Measurements from ENCODE around the gene KIF20B.

KIF20B gene, protein sequence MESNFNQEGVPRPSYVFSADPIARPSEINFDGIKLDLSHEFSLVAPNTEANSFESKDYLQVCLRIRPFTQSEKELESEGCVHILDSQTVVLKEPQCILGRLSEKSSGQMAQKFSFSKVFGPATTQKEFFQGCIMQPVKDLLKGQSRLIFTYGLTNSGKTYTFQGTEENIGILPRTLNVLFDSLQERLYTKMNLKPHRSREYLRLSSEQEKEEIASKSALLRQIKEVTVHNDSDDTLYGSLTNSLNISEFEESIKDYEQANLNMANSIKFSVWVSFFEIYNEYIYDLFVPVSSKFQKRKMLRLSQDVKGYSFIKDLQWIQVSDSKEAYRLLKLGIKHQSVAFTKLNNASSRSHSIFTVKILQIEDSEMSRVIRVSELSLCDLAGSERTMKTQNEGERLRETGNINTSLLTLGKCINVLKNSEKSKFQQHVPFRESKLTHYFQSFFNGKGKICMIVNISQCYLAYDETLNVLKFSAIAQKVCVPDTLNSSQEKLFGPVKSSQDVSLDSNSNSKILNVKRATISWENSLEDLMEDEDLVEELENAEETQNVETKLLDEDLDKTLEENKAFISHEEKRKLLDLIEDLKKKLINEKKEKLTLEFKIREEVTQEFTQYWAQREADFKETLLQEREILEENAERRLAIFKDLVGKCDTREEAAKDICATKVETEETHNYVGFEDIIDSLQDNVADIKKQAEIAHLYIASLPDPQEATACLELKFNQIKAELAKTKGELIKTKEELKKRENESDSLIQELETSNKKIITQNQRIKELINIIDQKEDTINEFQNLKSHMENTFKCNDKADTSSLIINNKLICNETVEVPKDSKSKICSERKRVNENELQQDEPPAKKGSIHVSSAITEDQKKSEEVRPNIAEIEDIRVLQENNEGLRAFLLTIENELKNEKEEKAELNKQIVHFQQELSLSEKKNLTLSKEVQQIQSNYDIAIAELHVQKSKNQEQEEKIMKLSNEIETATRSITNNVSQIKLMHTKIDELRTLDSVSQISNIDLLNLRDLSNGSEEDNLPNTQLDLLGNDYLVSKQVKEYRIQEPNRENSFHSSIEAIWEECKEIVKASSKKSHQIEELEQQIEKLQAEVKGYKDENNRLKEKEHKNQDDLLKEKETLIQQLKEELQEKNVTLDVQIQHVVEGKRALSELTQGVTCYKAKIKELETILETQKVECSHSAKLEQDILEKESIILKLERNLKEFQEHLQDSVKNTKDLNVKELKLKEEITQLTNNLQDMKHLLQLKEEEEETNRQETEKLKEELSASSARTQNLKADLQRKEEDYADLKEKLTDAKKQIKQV (N-terminal part only)

DNA sequence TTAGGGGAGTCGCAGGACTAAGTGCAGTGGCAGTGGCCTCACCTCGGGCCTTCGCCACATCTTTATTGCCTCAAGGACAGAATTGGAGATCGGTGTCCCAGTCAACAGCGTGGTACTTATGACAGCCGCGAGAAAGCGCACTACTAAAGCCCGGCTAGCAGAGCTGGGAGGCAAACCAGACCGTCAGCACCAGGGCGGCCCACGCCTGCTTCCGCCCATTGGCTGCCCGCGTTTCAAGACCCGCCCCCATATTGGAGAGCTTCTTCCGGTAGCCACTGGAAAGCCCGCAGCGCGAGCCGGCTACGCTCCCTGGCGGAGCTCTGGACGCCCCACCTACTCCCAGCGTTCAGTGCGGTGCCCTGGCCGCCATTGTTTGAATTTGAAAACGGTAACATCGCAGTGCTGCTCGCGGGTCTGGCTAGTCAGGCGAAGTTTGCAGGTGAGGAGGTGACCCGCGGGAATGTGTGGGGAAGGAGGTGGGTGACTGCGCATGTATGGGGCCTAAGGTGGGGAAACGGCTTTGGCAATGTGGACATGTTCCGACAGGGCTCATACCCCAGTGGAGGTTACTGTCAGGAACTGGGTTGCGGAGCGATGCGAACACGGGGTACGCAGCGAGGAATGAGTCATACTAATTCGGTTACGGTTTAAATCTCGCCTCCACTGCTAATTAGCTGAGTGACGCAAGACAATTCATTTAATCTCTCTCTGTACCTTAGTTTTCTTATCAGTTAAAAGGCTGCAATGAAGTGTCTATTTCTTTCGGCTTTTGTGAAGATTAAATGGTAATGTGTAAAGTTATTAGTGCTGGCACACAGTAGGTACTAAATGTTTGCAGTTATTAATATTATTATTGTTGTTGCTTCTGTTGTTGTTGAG lies at the start of gene KIF20B:
TSS of gene KIF20B (plus strand) at position 349 of the 879 bp plus-strand sequence. CDS start 3,705 bp downstream, outside the sequence.
- peak; percentile 43 for DNase-seq

DNA sequence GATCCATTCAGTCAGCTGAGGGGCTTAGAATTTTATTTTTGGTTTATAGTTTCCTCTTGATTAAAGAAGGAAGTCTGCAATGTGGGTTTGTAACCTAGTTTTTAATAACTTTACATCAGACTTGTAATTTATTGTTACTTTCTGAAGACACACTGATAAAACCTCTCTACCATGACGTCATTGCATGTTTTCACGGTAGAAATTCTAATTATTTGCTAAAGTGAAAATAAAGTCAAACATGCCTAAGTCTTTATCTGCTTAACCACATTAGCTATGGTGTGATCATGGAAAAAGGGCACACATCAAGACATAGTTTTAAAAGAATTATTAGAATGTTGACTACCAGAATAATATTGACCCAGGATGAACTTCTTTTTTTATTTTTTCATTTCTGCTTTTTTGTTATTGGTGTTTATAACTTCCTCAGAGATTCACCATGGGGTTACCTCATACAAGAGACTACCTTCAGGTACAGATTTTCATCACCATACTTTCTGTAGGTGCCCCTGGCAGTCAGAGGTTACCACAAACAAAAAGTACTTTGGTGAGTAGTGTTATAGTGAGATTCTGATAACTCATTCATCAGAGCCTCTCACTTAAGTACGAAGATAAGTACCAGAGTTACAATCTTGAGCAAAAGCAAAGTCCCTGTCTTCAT lies 49.3 kb upstream of the KIF20B start:
- no peak for DNase-seq

DNA sequence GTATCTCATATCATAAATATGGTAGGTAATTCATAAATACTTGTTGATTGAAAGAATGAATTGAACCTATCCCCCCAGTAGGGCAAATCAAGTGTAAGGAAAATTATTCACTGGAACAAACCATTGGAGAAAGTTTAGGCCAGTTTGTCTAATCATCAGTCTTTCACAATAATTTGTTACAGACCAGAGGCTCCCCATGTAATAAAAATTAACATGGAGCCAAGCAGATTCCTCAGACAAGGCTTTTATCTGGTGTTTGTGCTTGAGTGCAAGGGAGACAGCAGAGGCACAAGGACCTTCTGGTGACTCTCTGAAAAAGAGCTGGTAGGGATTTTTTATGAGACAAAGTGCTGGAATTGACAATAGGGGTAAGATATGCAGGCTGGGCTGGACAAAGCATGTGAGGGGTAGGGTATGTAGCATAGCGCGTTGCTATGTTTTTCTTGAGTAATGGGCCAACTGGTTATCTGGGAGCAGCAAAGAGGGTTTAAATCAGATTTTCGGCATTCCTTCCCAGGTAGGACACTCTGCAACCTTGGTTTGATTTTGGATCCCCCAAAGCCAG lies 48.5 kb upstream of the KIF20B start:
- no peak for DNase-seq

GRCh38 chr10:89653410-89653869 lies 48.0 kb upstream of the KIF20B start:
- DNase-seq = no peak

DNA sequence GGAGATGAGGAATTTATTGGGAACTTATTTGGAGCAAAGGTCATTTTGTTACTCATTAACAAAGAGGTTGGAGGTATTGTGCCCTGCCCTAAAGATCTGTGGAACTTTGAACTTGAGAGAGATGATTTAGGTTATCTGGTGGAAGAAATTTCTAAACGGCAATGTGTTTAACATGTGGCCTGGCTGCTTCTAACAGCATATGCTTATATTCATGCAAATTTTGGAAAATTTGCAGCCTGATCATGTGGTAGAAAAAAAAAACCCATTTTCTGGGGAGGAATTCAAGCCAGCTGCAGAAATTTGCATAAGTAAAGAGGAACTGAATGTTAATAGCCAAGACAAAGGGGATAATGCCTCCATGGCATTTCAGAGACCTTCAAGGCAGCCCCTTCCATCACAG lies 45.7 kb upstream of the KIF20B start:
- no peak for DNase-seq

DNA sequence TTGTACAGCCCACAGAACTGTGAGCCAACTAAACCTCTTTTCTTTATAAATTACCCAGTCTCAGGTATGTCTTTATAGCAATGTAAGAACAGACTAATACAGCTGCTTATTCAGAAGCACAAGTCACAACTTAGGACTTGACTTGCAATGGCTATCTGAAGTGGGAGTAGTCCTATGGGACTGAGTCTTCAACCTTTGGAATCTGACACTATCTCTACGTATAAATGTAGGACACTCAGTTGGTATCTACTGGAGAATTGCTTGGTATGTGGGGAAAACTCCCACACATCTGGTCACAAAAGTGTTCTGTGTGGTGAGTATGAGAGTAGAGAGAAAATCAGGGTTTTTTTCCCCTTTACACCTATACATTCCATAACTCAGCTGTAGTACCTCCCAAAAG lies 44.1 kb upstream of the KIF20B start:
- no peak for DNase-seq

GRCh38 chr10:89659143-89660131 lies 42.0 kb upstream of the KIF20B start:
- DNase-seq = no peak

DNA sequence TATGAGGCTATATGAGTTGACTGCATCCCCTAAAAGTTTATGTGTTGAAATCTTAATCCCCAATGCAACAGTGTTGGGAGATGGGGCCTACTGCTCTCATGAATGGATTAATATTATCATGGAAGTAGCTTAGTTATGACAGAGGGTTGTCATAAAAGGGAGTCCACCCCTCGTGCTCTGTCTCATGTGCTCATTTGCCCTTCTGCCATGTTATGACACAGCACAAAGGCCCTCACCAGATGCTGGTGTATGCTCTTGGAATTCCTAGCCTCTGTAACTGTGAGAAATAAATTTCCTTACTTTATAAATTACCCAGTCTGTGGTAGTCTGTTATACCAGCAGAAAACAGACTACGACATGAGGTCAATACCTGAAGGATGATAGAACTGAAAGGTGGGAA lies 38.8 kb upstream of the KIF20B start:
- no peak for DNase-seq

DNA sequence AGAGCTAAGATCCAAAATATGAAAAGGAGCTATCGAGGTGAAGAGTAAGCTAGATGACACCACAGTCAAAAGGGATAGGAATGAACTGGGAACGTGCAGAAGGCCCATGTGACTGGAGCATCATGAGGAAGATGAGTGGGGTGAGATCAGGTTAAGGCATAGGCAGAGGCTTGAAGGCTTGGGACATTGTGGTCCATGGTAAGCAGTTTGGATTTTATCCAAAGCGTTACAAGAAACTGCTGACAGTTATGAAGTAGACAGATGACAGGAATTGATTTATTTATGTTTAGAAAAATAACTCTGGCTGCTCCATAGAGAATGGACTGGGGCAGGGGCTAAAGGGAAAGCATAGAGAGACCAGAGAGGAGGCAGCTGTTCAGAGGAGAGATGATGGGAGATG lies 38.2 kb upstream of the KIF20B start:
- DNase-seq = no peak

GRCh38 chr10:89664203-89664602 lies 37.2 kb upstream of the KIF20B start:
- DNase-seq = no peak

DNA sequence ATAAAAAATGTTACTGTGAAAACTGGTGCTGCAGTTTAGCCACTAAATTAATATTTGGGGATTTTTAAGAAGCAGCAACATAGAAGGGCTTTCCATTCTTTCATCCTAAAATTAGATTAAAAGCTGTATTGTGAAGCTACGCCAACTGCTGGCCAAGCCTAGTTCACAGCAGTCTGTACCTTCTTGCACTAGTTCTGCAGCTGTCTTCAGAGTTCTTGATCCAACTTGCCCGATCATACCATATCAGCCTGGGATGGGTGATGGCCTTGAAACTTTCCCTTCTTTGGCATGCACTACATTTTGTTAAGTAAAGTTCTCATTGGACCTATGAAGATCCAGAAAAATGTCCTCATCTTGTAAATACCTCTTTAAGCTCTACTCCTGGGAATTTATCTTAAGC lies 36.1 kb upstream of the KIF20B start:
- DNase-seq = no peak

DNA sequence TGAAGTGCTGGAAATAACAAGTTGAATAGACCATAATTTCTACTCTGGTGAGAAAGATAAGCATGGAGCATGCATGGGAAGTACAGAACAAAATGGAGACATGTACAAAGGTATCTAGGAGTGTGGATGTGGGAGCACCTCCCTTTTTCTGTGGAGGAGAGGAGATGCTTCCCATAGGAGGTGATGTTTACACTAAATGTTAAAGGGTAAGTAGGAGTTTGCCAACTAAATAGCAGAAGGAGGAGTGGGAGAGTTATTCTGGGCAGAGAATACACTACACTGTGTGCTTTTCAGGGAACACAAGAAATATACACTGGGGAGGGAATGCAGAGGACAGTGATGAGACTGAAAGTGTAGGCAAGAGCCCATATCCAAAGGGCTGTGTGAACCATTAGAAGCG lies 35.3 kb upstream of the KIF20B start:
- no peak for DNase-seq

DNA sequence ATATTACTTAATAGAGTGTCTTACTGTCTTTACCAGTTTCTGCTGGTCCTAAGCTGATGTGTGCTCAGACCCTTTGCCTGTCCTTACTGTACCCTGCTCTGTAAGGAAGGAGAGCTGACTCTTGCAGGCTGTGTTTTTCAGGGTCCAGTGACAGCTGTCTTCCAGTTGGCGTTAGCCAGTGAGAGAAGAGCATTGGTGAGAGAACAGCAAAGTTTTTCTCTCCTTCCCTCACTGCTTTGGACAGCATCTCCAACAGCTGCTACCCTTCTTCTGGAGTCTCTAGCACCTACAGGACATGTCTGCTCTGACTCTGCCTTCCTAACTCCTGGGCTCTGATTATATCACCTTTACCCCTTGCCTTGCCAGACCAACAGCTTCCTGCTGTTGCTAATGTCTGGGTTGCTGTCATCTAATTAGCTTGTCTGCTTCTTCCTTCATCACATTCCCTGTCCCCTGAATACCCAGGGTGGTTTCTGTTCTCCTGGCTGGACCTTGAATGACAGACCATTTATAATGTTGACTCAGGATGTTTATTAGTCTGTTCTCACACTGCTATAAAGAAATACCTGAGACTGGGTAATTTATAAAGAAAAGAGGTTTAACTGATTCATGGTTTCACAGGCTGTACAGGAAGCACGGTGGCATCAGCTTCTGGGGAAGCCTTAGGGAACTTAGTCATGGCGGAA lies 32.9 kb upstream of the KIF20B start:
- DNase-seq = no peak

- DNase-seq = no peak
Observed at GRCh38 chr10:89669985-89670384, 31.4 kb upstream of the KIF20B start.

DNA sequence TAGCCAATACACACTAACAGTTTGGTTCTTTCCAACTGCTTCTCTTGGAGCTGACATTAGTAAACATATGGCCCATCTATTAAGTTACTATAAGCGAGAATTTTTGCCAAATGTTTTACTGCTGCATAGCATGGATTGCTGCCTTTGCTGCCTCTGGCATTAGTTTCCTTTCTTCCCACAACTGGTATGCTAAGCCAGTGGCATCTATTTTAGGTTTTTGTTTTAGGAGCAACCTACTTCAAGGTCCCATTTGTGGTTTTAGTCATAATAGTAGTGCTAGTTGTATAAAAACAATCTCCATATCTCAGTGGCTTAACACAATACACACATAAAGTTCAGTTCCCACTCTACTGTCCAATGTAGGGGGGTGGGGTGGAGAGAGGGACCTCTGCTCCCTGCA lies 30.5 kb upstream of the KIF20B start:
- DNase-seq = no peak

- no peak for DNase-seq
Observed at GRCh38 chr10:89677341-89677740, 24.0 kb upstream of the KIF20B start.

DNA sequence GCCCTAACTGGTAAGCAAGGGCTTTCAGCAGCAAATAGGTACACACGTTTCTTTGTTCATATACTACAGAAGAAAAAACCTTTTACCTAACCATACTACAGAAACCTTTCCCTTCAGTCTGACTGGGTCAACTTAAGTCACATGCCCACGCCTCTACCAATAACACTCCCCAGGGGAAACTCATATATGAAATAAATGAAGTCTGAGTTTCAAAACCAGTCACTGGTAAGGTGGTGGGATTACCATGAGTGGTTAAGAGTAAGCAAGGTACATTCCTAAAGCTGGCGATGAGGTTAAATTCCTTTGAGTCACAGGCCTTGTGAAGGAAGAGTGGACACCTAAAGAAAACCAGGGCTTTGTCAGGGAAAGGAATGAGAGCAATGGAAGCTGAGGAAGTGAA lies 21.4 kb upstream of the KIF20B start:
- DNase-seq = no peak

DNA sequence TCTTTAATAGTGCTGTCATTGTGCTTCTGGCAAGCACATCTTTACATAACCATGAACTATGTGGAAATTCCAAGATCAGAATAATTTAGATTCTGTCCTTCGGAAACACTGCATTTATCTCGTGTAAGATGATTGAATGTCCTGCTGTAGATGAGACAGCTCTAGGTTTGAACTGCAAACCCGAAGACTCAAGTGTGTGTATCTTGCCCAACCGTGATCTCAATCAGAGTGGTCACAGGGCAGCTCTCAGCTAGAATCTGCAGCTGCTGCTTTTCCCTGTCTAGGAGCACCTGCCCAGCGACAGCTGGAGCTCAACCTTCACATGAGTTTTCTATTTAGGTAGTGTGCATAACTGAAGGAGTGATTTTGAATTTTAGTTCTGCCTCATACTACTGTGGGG lies 17.5 kb upstream of the KIF20B start:
- no peak for DNase-seq

- DNase-seq = no peak
Observed at GRCh38 chr10:89684604-89685003, 16.8 kb upstream of the KIF20B start.
